Aorta (tissue), 5 donors: ENCODE measurements around the gene GAL3ST2. TPM values are rescaled to one million over a fixed set of nuclear protein-coding genes. Genes with fewer than 3 reads are reported as not detected.
A peak's percentile ranks its signal among the peaks of the same experiment; 100 is the strongest.

Experiments
- ATAC-seq: fragments of 200-7000 bp; cut with Tn5 transposase; one replicate; pipeline ENCODE4 v1.9.1; 2022; ENCODE audit warnings: moderate library complexity; ENCODE audit not compliant: low FRiP score
- DNase-seq, 2 donors: peaks; one replicate each; pipeline ENCODE4 v3.0.0-alpha.2; 2020
- H3K27ac ChIP-seq, 2 donors: one replicate each; pipeline ENCODE4 v1.5.1; 2013; ENCODE audit warnings: low read length in 2 of 2, mild to moderate bottlenecking in 2 of 2, moderate library complexity in 2 of 2, control low read depth in 1 of 2, inconsistent platforms in 1 of 2, low read depth in 1 of 2
- H3K27me3 ChIP-seq, 2 donors: one replicate each; pipeline ENCODE4 v1.6.1; 2013; ENCODE audit warnings: control low read depth in 1 of 2, low read length in 1 of 2, mild to moderate bottlenecking in 1 of 2, moderate library complexity in 1 of 2; ENCODE audit not compliant: insufficient read depth in 2 of 2, control insufficient read depth in 1 of 2
- H3K36me3 ChIP-seq, 2 donors: one replicate each; pipeline ENCODE4 v1.6.1; 2013; ENCODE audit warnings: control low read depth in 1 of 2, low read length in 1 of 2, mild to moderate bottlenecking in 1 of 2; ENCODE audit not compliant: insufficient read depth in 2 of 2, control insufficient read depth in 1 of 2
- H3K4me1 ChIP-seq, 2 donors: one replicate each; pipeline ENCODE4 v1.6.1; 2013; ENCODE audit warnings: low read length in 2 of 2, control low read depth in 1 of 2, mild to moderate bottlenecking in 1 of 2, moderate library complexity in 1 of 2; ENCODE audit not compliant: insufficient read depth in 2 of 2, control insufficient read depth in 1 of 2
- H3K4me3 ChIP-seq, 2 donors: one replicate each; pipeline ENCODE4 v1.5.1; 2013; ENCODE audit warnings: low read length in 2 of 2, control low read depth in 1 of 2, mild to moderate bottlenecking in 1 of 2
- H3K9me3 ChIP-seq: one replicate; pipeline ENCODE4 v1.6.1; 2013; ENCODE audit warnings: mild to moderate bottlenecking, low read length; ENCODE audit not compliant: control insufficient read depth
- WGBS, 2 donors: extraction: QIAGEN DNeasy Blood & Tissue Kit; methylation state at CpG; one replicate each; pipeline ENCODE4 v1.1.7; 2013; 5-methylcytosine and 5-hydroxymethylcytosine counted together
- intact Hi-C, 2 donors: fragments of 100-400 bp; cut with DNase I; formaldehyde crosslinking; loops; one replicate each; pipeline versions ENCODE4 v1.14.2 to v1.15.0; 2022
- polyA plus RNA-seq, 2 donors: library from polyadenylated mRNA; stranded (reverse); fragments of 200-250 nt; gene quantifications; one replicate each; pipeline ENCODE4 v1.2.3, GENCODE V29; 2013
- total RNA-seq, 2 donors: library from RNA; stranded (reverse); fragmentation: NEBNext Ultra II Directional; extraction: Animal tissue kit (Norgen Biotek cat#: 25700); gene quantifications; one replicate each; pipeline ENCODE4 v1.2.1, GENCODE V29; 2021
- donor health status: healthy with polysubstance abuse.
- donor health status: Bipolar disorder and iron deficiency.
- donor health status: DM: no; HTN: no; CAD: no.
- donor health status: DM: no; HTN: no; CAD: no.
- donor health status: DM: yes; HTN: yes; CAD: no.

GAL3ST2 gene
- total and polyA plus RNA-seq, 4 donors, result not detected

DNA sequence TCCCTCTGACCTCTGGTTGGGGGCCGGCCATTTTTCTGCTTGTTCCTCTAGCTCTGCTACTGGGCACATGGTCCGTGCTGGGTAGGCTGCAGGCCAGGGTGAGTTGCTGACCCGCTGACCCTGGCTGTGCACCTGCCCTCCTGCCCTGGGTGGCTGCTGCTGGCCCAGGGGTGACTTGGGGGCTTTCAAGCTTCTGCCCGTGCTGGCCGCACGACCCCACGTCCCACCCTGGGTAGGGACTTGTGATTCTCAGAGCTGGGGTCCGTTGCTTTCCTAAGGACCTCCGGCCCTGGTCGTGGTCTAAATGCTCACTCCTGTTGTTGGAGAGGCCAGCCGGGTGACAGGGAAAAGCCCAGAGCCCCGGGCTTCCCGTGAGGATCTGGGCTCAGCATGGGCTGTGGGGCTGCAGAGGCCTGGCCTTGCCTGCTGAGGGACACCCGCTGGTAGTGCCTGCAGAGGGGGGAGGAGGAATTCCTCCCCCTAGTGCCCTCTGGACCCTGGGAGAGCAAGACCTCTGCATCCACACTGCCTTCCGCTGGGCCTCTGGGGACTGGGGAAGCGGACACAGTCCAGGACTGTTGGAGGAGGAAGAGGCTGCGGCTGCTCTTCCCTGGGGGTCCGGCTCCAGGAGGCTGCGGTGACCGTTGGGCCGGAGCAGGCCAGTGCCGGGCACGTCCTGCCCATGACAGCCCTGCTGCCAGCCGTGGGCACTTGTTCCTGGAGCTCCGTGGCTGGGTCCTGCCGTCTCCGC, 6.3 kb upstream of the GAL3ST2 start:
- ATAC-seq (peak; percentile 17), DNase-seq (peak in 1 of 2 donors; percentile 73)

DNA sequence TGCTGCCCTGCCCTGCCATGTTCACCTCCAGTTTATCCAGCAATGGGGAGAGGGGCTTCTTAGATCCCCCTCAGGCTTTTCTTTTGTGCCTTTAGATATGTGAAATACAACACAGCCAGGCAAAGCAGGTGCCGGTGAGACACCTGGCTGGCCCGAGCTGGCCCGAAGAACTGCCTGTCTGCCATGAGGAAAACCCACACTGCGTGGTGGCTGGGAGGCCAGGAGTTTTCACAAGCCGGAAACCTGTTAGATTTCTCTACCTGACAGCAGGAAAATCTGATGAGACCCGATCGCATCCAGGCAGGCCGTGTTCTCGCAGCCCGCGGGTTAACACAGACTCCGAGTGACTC, 5.7 kb upstream of the GAL3ST2 start:
- 93 to 94% methylated on average over 12 of the region's 12 CpGs for WGBS, 2 donors
- ATAC-seq (no peak), DNase-seq (no peak)
- Histone ChIP-seq H3K4me1 (no peaks in the 10 kb centered on the region), H3K4me3 (no peak overlapping the region), H3K27ac (no peak overlapping the region), H3K27me3 (no peaks in the 10 kb centered on the region), H3K9me3 (no peaks in the 10 kb centered on the region), H3K36me3 (no peaks in the 10 kb centered on the region)
- intact Hi-C loops, result no loop called here

More for the DNA sequence above, 6.3 kb upstream of the GAL3ST2 start:
- Histone ChIP-seq H3K4me1 (no peaks in the 10 kb centered on the region), H3K27ac (no peak overlapping the region), H3K9me3 (no peaks in the 10 kb centered on the region), H3K4me3 (no peak overlapping the region), H3K27me3 (no peaks in the 10 kb centered on the region), H3K36me3 (no peaks in the 10 kb centered on the region)
- intact Hi-C loops, result no loop called here
- WGBS, 2 donors, result 53 to 58% methylated on average over 27 of the region's 27 CpGs

DNA sequence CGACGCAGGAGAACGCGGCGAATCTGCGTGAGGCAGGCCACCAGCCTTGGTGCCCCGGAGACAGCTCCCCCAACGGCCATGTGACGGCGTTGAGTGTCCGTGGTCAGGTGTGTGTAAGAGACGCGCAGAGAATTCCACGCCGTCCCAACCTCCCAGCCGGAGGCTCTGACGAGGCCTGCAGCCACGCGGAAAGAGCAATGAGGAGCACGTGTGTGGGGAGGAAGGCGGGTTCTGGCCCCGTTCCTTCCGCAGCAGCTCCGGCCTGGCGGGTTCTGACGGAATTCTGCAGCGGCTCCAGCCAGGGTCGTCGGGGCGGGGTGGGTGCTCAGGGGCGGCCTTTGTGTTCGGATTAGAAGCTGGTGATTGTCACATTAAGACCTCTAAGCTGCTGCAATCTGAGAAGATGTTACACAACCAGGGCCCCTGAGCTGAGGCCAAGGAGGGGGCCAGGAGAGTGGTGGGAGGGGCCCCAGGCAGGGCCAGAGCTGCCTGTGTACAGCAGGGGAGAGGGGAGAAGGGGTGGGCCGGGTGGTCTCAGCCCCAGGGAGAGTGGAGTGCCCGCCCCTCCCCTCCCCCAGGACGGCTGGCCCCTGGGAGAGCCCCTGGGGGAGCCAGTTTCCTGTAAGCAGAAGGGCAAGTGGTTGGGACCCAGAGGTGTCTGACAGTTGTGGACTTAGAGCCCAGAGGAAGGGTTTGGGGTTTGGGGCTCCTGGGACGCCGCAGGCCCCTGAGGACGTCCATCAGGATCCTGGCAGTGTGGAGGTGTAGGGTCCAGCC, 5.1 kb upstream of the GAL3ST2 start:
- H3K27ac ChIP-seq, result no peak overlapping the region
- ATAC-seq (no peak), DNase-seq (peak in 1 of 2 donors; percentile 78)
- H3K4me3 ChIP-seq, result no peak overlapping the region
- H3K9me3 ChIP-seq, result no peaks in the 10 kb centered on the region
- intact Hi-C loops, result no loop called here
- H3K27me3 ChIP-seq, result no peaks in the 10 kb centered on the region
- H3K4me1 ChIP-seq, result no peaks in the 10 kb centered on the region
- 66 to 72% methylated on average over 35 to 38 of the region's 38 CpGs for WGBS, 2 donors
- no peaks in the 10 kb centered on the region for H3K36me3 ChIP-seq

DNA sequence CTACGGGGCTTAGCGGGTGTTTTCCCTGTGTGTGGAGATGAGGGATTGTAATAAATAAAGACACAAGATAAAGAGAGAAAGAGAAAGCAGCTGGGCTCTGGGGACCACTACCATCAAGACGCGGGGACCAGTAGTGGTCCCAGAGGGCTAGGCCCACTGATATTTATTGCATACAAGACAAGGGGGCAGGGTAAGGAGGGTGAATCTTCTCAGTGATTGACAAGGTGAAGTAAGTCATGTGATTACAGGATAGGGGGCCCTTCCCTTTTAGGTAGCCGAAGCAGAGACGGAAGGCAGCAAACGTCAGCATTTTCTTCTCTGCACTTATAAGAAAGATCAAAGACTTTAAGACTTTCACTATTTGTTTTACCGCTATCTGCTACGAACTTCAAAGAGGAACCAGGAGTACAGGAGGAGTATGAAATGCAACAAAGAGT, 4.5 kb upstream of the GAL3ST2 start:
- DNase-seq (no peak), ATAC-seq (no peak)
- Histone ChIP-seq H3K4me3 (no peak overlapping the region), H3K27me3 (no peaks in the 10 kb centered on the region), H3K9me3 (no peaks in the 10 kb centered on the region), H3K36me3 (no peaks in the 10 kb centered on the region), H3K4me1 (no peaks in the 10 kb centered on the region), H3K27ac (no peak overlapping the region)
- 37 to 43% methylated on average over 9 of the region's 9 CpGs for WGBS, 2 donors
- intact Hi-C loops, result no loop called here

DNA sequence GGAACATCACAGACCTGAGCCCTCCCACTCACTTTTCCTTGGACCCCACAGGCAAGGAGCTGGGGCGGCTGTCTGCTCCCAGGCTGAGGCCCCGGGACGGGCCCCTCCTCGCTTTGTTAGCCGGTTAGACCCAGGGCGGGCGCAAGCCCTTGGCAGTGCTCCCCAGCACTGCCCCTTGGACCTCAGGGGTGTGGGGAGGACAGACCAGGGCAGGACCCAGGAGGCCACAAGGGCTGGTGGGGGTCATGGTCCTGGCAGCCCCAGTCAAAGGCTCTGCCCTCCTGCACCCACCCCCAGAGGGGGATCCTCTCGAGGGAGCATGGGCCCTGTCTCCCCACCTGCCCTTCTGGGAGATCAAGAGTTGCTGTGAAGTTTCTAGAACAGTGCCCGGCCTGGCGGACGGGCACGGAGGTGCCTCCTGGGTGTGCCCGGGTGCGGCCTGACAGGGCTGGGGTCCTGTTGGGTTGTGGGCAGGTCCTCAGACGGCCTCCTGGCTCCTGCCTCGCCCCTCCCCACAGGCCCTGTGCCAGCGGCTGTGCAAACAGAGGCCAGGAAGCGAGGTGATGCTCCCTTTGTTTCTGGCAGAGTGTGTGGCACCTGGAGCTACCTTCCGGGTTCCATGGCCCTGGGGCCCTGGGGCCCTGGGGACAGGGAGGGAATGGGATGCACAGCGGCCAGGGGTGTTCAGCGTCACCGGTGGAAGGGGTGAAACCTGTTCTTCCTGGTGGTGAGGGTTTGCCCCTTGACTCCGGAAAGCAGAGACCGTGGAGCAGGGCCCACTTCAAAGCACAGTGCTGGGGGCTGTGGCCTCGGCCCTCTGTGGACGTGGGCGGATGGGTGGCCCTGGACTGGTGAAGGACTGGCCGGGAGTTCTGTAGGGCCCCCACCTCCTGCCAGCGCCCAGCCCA, 2.9 kb upstream of the GAL3ST2 start:
- ATAC-seq (peak; percentile 16), DNase-seq (peak; percentile 44 to 76)
- WGBS, 2 donors, result 72 to 73% methylated on average over 29 of the region's 29 CpGs
- intact Hi-C loops, result no loop called here
- no peaks in the 10 kb centered on the region for H3K4me1 ChIP-seq
- H3K27me3 ChIP-seq, result no peaks in the 10 kb centered on the region
- H3K27ac ChIP-seq, result no peak overlapping the region
- H3K36me3 ChIP-seq, result no peaks in the 10 kb centered on the region
- no peak overlapping the region for H3K4me3 ChIP-seq
- no peaks in the 10 kb centered on the region for H3K9me3 ChIP-seq

DNA sequence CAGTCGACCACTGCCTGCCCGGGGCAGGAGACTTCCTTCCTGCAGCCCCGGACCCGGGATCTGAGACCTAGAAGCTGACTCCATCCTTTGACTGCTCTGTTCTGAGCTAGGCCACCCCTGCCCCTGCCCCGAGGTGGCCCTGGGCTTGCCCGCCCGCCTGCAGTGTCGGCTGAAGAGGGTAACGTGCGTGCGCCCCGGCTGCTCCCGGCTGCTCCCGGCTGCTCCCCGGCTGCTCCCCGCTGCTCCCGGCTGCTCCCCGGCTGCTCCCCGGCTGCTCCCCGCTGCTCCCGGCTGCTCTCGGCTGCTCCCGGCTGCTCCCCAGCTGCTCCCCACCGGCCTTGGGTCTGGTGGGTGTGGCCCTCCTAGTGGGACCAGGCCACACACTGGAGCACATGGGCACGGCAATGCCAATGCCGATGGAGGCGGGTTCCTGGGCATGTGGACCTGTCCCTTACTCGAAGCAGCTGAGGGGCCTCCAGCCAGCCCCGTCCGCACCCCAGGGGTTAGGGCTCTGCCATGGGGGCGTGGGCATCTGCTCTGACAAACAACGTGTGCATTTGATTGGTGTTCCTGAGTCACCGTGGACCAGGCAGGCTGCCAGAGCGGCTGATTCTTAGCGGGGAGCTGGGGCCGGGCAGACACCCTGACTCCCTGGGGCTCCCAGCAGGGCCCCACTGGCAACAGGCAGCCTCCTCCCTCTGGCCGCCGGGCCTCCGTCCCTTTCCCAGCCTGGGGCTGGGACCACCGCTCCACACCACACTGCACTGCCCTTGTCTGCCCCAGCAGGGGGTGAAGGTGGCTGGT, 2.0 kb upstream of the GAL3ST2 start:
- 42 to 51% methylated on average over 37 to 40 of the region's 40 CpGs for WGBS, 2 donors
- no peaks in the 10 kb centered on the region for H3K4me1 ChIP-seq
- ATAC-seq (no peak), DNase-seq (peak in 1 of 2 donors; percentile 78)
- no peak overlapping the region for H3K27ac ChIP-seq
- intact Hi-C loops, result no loop called here
- H3K27me3 ChIP-seq, result no peaks in the 10 kb centered on the region
- H3K4me3 ChIP-seq, result no peak overlapping the region
- no peaks in the 10 kb centered on the region for H3K36me3 ChIP-seq
- no peaks in the 10 kb centered on the region for H3K9me3 ChIP-seq

DNA sequence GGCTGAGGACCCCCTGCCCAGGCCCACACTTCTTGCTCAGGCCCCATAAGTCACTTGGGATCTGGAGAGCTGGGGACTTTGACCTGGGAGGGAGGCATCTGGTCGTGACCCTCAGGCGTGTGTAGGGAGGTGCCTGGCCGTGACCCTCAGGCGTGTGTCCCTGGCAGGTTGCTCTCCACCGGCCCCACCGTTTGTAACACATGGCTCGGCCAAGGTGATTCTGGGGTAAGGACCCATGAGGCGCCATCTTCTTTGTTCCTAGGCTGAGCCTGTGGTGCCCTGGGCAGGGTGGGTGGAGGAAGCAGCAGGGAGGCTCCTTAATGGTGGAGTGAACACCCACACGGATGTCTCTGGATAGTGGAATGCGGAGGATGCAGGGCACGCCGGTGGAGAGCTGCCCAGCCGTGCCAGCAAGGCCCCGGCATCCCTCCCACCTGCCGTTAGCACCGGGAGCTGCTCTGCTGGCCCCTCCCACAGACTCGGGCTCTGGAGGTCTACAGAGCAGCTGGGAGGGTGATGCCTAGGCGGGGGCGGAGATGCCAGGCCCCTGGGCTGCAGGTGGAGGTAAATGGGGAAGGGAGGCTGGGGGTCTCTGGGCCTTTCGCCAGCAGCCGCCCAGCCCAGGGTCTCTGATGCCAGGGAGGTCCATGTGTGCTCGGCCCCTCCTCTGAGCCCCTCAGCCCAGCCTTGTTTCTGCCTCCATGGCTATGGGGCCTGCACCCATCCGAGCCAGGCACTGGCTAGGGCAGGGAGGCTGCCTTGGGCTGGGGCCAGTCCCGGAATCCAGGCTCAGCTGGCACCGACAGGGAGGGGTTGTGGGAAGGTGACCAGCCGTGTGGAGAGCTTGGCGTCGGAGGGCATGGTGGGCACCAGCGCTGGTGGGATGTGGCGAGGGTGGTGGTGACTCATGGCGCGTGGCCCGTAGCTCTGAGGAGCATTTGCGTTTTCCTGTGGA, 1.1 kb upstream of the GAL3ST2 start:
- H3K27me3 ChIP-seq, result no peaks in the 10 kb centered on the region
- no peak for ATAC-seq
- H3K36me3 ChIP-seq, result no peaks in the 10 kb centered on the region
- WGBS, 2 donors, result 69 to 71% methylated on average over 34 of the region's 34 CpGs
- H3K9me3 ChIP-seq, result no peaks in the 10 kb centered on the region
- H3K4me1 ChIP-seq, result no peaks in the 10 kb centered on the region
- no peak overlapping the region for H3K4me3 ChIP-seq
- intact Hi-C loops, result no loop called here
- peak; percentile 40 to 74 for DNase-seq
- no peak overlapping the region for H3K27ac ChIP-seq
